Non-pigmented ciliary epithelial cell (primary cell): Measurements from ENCODE around the gene TGFB2.

Experiments used
- DNase-seq: peaks from one replicate; pipeline ENCODE4 v3.0.0-alpha.2; 2010; ENCODE audit warnings: low read depth

Gene TGFB2

GRCh38 chr1:218462587-218462986 lies 117.5 kb downstream of the TGFB2 start:
- DNase-seq = no peak

GRCh38 chr1:218463194-218464156 lies 118.3 kb downstream of the TGFB2 start:
- no peak for DNase-seq

- DNase-seq = no peak
Measured at GRCh38 chr1:218464871-218465270, 119.7 kb downstream of the TGFB2 start.

- DNase-seq = no peak
Measured at GRCh38 chr1:218466341-218467010, 121.3 kb downstream of the TGFB2 start.

GRCh38 chr1:218467101-218468072 lies 122.3 kb downstream of the TGFB2 start:
- DNase-seq = no peak

GRCh38 chr1:218468711-218469110 lies 123.6 kb downstream of the TGFB2 start:
- DNase-seq = no peak

- DNase-seq = no peak
Measured at GRCh38 chr1:218472885-218473284, 127.7 kb downstream of the TGFB2 start.

- DNase-seq = no peak
Measured at GRCh38 chr1:218473522-218473921, 128.4 kb downstream of the TGFB2 start.

GRCh38 chr1:218474128-218474527 lies 129.0 kb downstream of the TGFB2 start:
- DNase-seq = no peak

GRCh38 chr1:218475275-218475674 lies 130.1 kb downstream of the TGFB2 start:
- DNase-seq = no peak

- DNase-seq = no peak
Measured at GRCh38 chr1:218475699-218476098, 130.6 kb downstream of the TGFB2 start.

- DNase-seq = peak; percentile 92
Measured at GRCh38 chr1:218476385-218476784, 131.2 kb downstream of the TGFB2 start.

- DNase-seq = no peak
Measured at GRCh38 chr1:218478336-218478735, 133.2 kb downstream of the TGFB2 start.

- DNase-seq = no peak
Measured at GRCh38 chr1:218479436-218480115, 134.4 kb downstream of the TGFB2 start.

- peak; percentile 94 for DNase-seq
Measured at GRCh38 chr1:218480137-218480536, 135.0 kb downstream of the TGFB2 start.

GRCh38 chr1:218480588-218481099 lies 135.5 kb downstream of the TGFB2 start:
- no peak for DNase-seq

GRCh38 chr1:218481116-218481775 lies 136.1 kb downstream of the TGFB2 start:
- no peak for DNase-seq

- DNase-seq = no peak
Measured at GRCh38 chr1:218482683-218483082, 137.5 kb downstream of the TGFB2 start.

GRCh38 chr1:218485241-218485928 lies 140.2 kb downstream of the TGFB2 start:
- DNase-seq = no peak

GRCh38 chr1:218488531-218488930 lies 143.4 kb downstream of the TGFB2 start:
- no peak for DNase-seq
